Fibroblast of lung (primary cell): ENCODE measurements around the gene IRGQ. TPM values are rescaled to one million over a fixed set of nuclear protein-coding genes. Genes with fewer than 3 reads are reported as not detected.

Source experiments
- DNase-seq, 2 donors: peaks; one replicate each; pipeline versions ENCODE4 v3.0.0 to v3.0.0-alpha.2; 2010; ENCODE audit warnings: low read depth in 2 of 2
- H2AFZ ChIP-seq: 2 replicates; pipeline ENCODE4 v1.5.1; 2012; ENCODE audit warnings: low read length, control low read depth, inconsistent platforms
- H3K27ac ChIP-seq: 2 replicates; pipeline ENCODE4 v1.5.1; 2011; ENCODE audit warnings: low read length, control low read depth; ENCODE audit not compliant: insufficient read depth
- H3K27me3 ChIP-seq: 2 replicates; pipeline ENCODE4 v1.5.1; 2011; ENCODE audit warnings: mild to moderate bottlenecking, low read length; ENCODE audit not compliant: control insufficient read depth, insufficient read depth
- H3K36me3 ChIP-seq: 2 replicates; pipeline ENCODE4 v1.5.1; 2011; ENCODE audit warnings: low read length; ENCODE audit not compliant: control insufficient read depth, insufficient read depth
- H3K4me1 ChIP-seq: 2 replicates; pipeline ENCODE4 v1.5.1; 2011; ENCODE audit warnings: low read length; ENCODE audit not compliant: control insufficient read depth, insufficient read depth; ENCODE audit errors: extremely low read depth
- H3K4me2 ChIP-seq: 2 replicates; pipeline ENCODE4 v1.5.1; 2011; ENCODE audit warnings: low read length, control low read depth; ENCODE audit not compliant: insufficient read depth; ENCODE audit errors: extremely low read depth
- H3K4me3 ChIP-seq, 4 experiments: fragments of 200-600 bp in 1 of 4; sonication (generic) in 1 of 4; replicated peaks in 1 of 4; 2 replicates each; pipeline ENCODE4 v1.5.1; 2011 to 2016; ENCODE audit warnings: low read length in 4 of 4, low read depth in 3 of 4, mild to moderate bottlenecking in 3 of 4, control low read depth in 2 of 4, inconsistent platforms in 1 of 4, mixed read lengths in 1 of 4; ENCODE audit not compliant: insufficient read depth in 1 of 4; ENCODE audit errors: control extremely low read depth in 1 of 4
- H3K79me2 ChIP-seq: 2 replicates; pipeline ENCODE4 v1.5.1; 2012; ENCODE audit warnings: mild to moderate bottlenecking, low read length, inconsistent platforms; ENCODE audit not compliant: control insufficient read depth, insufficient read depth
- H3K9ac ChIP-seq: 2 replicates; pipeline ENCODE4 v1.5.1; 2011; ENCODE audit warnings: mild to moderate bottlenecking, low read length, control low read depth; ENCODE audit not compliant: insufficient read depth
- H3K9me3 ChIP-seq: 2 replicates; pipeline ENCODE4 v1.5.1; 2012; ENCODE audit warnings: low read depth, low read length; ENCODE audit not compliant: control insufficient read depth, insufficient read depth
- H4K20me1 ChIP-seq: 2 replicates; pipeline ENCODE4 v1.5.1; 2011; ENCODE audit warnings: low read length; ENCODE audit not compliant: control insufficient read depth, insufficient read depth; ENCODE audit errors: extremely low read depth
- EZH2 ChIP-seq: IDR thresholded peaks from 2 replicates; pipeline ENCODE4 v1.5.1; 2012; ENCODE audit warnings: low read length, control low read depth, mild to moderate bottlenecking; ENCODE audit errors: missing control alignments
- polyA plus RNA-seq, 2 donors: library from polyadenylated mRNA; depleted of rRNA in 1 of 2; stranded (reverse) in 1 of 2; unstranded in 1 of 2; fragments of >200 nt; gene quantifications; 2 replicates each; pipeline ENCODE4 v1.2.1, GENCODE V29; 2011 to 2012; ENCODE audit warnings: missing spikeins in 1 of 2
- total RNA-seq: library from RNA; depleted of rRNA; stranded (reverse); fragments of >200 nt; gene quantifications from 2 replicates; pipeline ENCODE4 v1.2.1, GENCODE V29; 2014
- TF ChIP-seq, protein P1 (sequence below), 2 donors: IDR thresholded peaks in 1 of 2; conservative IDR thresholded peaks in 1 of 2; 1 replicate in 1 of 2; 2 replicates in 1 of 2; pipeline ENCODE4 v1.5.1; 2011 to 2012; ENCODE audit warnings: low read length in 2 of 2, control low read depth in 1 of 2, inconsistent platforms in 1 of 2, low read depth in 1 of 2, mild to moderate bottlenecking in 1 of 2

Gene IRGQ
- total and polyA plus RNA-seq, 2 donors (not counting 1 experiment from before 2014, with no cell fraction given), result 11.7 to 12.2 TPM

DNA sequence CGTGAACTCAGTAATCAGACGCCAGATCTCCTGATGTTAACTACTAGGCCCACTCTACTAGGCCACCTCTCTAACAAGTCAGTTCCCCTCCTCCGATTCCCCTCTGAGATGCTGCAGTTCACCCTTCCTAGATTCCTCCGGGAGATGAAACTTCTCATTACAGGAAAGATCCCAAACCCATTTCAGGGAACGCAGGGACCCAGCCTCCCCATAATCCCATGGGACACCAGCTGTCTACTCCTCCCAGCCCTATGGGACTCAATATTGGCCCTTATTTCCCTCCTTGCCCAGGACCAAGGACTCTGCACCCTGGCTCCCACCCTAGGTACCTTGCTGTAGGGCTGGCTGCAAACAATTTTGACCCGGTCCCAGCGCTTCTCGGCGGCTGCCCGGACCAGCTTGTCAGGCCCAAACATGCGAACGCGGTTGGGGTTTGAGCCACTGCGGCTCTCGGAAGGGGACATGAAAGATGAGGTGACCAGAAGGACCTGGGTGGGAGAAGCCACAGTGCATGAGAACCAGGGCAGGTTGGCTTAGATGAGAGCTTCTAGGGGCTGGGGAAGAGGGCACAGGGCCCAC lies 41.5 kb downstream of the IRGQ start:
- H3K9me3 ChIP-seq, result no peaks in the 10 kb centered on the region
- TF ChIP-seq EZH2, result no peak
- TF ChIP-seq, protein P1, sequence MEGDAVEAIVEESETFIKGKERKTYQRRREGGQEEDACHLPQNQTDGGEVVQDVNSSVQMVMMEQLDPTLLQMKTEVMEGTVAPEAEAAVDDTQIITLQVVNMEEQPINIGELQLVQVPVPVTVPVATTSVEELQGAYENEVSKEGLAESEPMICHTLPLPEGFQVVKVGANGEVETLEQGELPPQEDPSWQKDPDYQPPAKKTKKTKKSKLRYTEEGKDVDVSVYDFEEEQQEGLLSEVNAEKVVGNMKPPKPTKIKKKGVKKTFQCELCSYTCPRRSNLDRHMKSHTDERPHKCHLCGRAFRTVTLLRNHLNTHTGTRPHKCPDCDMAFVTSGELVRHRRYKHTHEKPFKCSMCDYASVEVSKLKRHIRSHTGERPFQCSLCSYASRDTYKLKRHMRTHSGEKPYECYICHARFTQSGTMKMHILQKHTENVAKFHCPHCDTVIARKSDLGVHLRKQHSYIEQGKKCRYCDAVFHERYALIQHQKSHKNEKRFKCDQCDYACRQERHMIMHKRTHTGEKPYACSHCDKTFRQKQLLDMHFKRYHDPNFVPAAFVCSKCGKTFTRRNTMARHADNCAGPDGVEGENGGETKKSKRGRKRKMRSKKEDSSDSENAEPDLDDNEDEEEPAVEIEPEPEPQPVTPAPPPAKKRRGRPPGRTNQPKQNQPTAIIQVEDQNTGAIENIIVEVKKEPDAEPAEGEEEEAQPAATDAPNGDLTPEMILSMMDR (conservative IDR thresholded peaks at IDR 0.05 in 1 of 2, IDR thresholded peaks at IDR 0.05 in 1 of 2; ENCODE audit: low read depth in 1 of 2, low read length in 2 of 2), result no peak
- H3K79me2 ChIP-seq, result no peaks in the 10 kb centered on the region
- no peak overlapping the region for H3K27ac ChIP-seq
- H3K36me3 ChIP-seq, result peaks cover 14% of the 10 kb centered on the region
- H3K27me3 ChIP-seq, result no peaks in the 10 kb centered on the region
- H3K4me1 ChIP-seq, result peaks cover 8% of the 10 kb centered on the region
- no peak overlapping the region for H3K4me3 ChIP-seq
- H4K20me1 ChIP-seq, result no peaks in the 10 kb centered on the region
- no peak overlapping the region for H3K9ac ChIP-seq
- no peak for DNase-seq
- H2AFZ ChIP-seq, result no peak overlapping the region
- no peak overlapping the region for H3K4me2 ChIP-seq

DNA sequence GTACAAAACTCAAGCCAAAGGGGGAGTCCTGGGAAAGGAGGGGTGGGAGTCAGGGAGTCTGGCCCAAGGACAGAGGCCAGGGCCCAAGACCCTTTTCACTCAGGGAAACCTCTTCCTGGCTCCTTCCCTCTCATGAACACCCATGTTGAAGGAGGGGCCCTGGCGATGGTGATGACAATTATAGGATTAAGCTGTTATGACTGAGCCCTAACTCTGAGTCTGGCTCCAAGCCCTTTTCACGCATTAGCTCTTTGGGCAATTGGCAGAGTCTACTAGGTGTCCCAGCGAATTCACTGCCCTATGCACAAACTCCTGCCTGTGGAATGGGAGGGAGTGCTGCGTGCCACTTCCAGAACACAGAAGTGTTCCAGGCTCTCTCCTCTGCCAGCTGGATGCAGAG lies 42.3 kb downstream of the IRGQ start:
- no peaks in the 10 kb centered on the region for H3K27me3 ChIP-seq
- peaks cover 14% of the 10 kb centered on the region for H3K36me3 ChIP-seq
- no peaks in the 10 kb centered on the region for H3K9me3 ChIP-seq
- peaks cover 8% of the 10 kb centered on the region for H3K4me1 ChIP-seq
- no peaks in the 10 kb centered on the region for H4K20me1 ChIP-seq
- H2AFZ ChIP-seq, result no peak overlapping the region
- no peak overlapping the region for H3K4me3 ChIP-seq
- no peak overlapping the region for H3K27ac ChIP-seq
- no peak overlapping the region for H3K9ac ChIP-seq
- no peak for DNase-seq
- no peak overlapping the region for H3K4me2 ChIP-seq
- TF ChIP-seq, protein P1 (conservative IDR thresholded peaks at IDR 0.05 in 1 of 2, IDR thresholded peaks at IDR 0.05 in 1 of 2; ENCODE audit: low read depth in 1 of 2, low read length in 2 of 2), result no peak
- TF ChIP-seq EZH2, result no peak
- no peaks in the 10 kb centered on the region for H3K79me2 ChIP-seq

- H3K4me1 ChIP-seq, result peaks cover 3% of the 10 kb centered on the region
- H3K27ac ChIP-seq, result no peak overlapping the region
- no peaks in the 10 kb centered on the region for H3K9me3 ChIP-seq
- DNase-seq, result no peak
- H3K27me3 ChIP-seq, result no peaks in the 10 kb centered on the region
- peaks cover 14% of the 10 kb centered on the region for H3K36me3 ChIP-seq
- no peak for TF ChIP-seq EZH2
- TF ChIP-seq, protein P1 (conservative IDR thresholded peaks at IDR 0.05 in 1 of 2, IDR thresholded peaks at IDR 0.05 in 1 of 2; ENCODE audit: low read depth in 1 of 2, low read length in 2 of 2), result no peak
- no peak overlapping the region for H3K4me2 ChIP-seq
- H4K20me1 ChIP-seq, result no peaks in the 10 kb centered on the region
- no peak overlapping the region for H3K4me3 ChIP-seq
- H2AFZ ChIP-seq, result no peak overlapping the region
- H3K9ac ChIP-seq, result no peak overlapping the region
- H3K79me2 ChIP-seq, result no peaks in the 10 kb centered on the region
Observed at GRCh38 chr19:43552616-43553015, 43.3 kb downstream of the IRGQ start.
